KOPT-K1 (cell line): ENCODE results near the gene TRHDE.
"Not testable (repeated sequence)": the region's sequence is repeated elsewhere in the genome, so short reads cannot be mapped to it uniquely, and the experiment has no call there.

Experiments used
- H3K27ac ChIP-seq: fragments of 200-600 bp; sonication (generic); 2 replicates; pipeline ENCODE4 v1.5.1; 2016; ENCODE audit warnings: antibody characterized with exemption, mild to moderate bottlenecking, low read depth, low read length; ENCODE audit not compliant: poor library complexity, severe bottlenecking
- H3K36me3 ChIP-seq: fragments of 200-600 bp; sonication (generic); 2 replicates; pipeline ENCODE4 v1.5.1; 2017; ENCODE audit warnings: antibody characterized with exemption, mild to moderate bottlenecking, low read length, moderate library complexity; ENCODE audit not compliant: insufficient read depth
- H3K9me3 ChIP-seq: fragments of 200-600 bp; sonication (generic); 2 replicates; pipeline ENCODE4 v1.5.1; 2017; ENCODE audit warnings: antibody characterized with exemption, low read length, mild to moderate bottlenecking; ENCODE audit not compliant: insufficient read depth, poor library complexity, severe bottlenecking

TRHDE gene

GRCh38 chr12:72684491-72684890, 412.3 kb downstream of the TRHDE start:
- Histone ChIP-seq H3K27ac (no peak overlapping the region), H3K36me3 (no peaks in the 10 kb centered on the region), H3K9me3 (no peaks in the 10 kb centered on the region)

GRCh38 chr12:72692338-72692737, 420.2 kb downstream of the TRHDE start:
- no peak overlapping the region for H3K27ac ChIP-seq
- H3K9me3 ChIP-seq: no peaks in the 10 kb centered on the region
- no peaks in the 10 kb centered on the region for H3K36me3 ChIP-seq

- Histone ChIP-seq H3K9me3 (no peaks in the 10 kb centered on the region), H3K36me3 (no peaks in the 10 kb centered on the region), H3K27ac (no peak overlapping the region)
Observed at GRCh38 chr12:72694193-72694592, 422.0 kb downstream of the TRHDE start.

- Histone ChIP-seq H3K9me3 (no peaks in the 10 kb centered on the region), H3K27ac (no peak overlapping the region), H3K36me3 (no peaks in the 10 kb centered on the region)
Observed at GRCh38 chr12:72699362-72699761, 427.2 kb downstream of the TRHDE start.

- H3K27ac ChIP-seq, H3K9me3 ChIP-seq: not testable (repeated sequence)
Observed at GRCh38 chr12:72712025-72712424, 439.9 kb downstream of the TRHDE start.

GRCh38 chr12:72716221-72716620, 444.1 kb downstream of the TRHDE start:
- no peak overlapping the region for H3K27ac ChIP-seq
- H3K36me3 ChIP-seq: no peaks in the 10 kb centered on the region
- no peaks in the 10 kb centered on the region for H3K9me3 ChIP-seq

More at GRCh38 chr12:72712025-72712424, 439.9 kb downstream of the TRHDE start:
- H3K36me3 ChIP-seq: not testable (repeated sequence)

- H3K27ac ChIP-seq: no peak overlapping the region
- H3K36me3 ChIP-seq: no peaks in the 10 kb centered on the region
Observed at GRCh38 chr12:72717036-72717435, 444.9 kb downstream of the TRHDE start.

More at GRCh38 chr12:72717036-72717435, 444.9 kb downstream of the TRHDE start:
- no peaks in the 10 kb centered on the region for H3K9me3 ChIP-seq
